Body of pancreas (tissue), 4 donors: ENCODE measurements around the gene RELN.

Experiments
- CTCF ChIP-seq, 7 experiments: fragments of 450-650 bp in 4 of 7; fragments of 200-600 bp in 3 of 7; sonication (generic) in 3 of 7; IDR thresholded peaks; one replicate each; pipeline ENCODE4 v1.5.1; 2016 to 2019; ENCODE audit warnings: antibody characterized with exemption in 7 of 7
- POLR2A ChIP-seq, 3 donors: fragments of 450-650 bp; IDR thresholded peaks; one replicate each; pipeline ENCODE4 v1.6.1; 2016; ENCODE audit warnings: antibody characterized with exemption in 3 of 3, mild to moderate bottlenecking in 2 of 3

GRCh38 chr7:103576641-103577040 lies 412.8 kb downstream of the RELN start:
- TF ChIP-seq POLR2A (IDR thresholded peaks at IDR 0.05) (no peak), CTCF (IDR thresholded peaks at IDR 0.05) (no peak)
